H1 (cell line): ENCODE results near the gene PCED1B. TPM values are rescaled to one million over a fixed set of nuclear protein-coding genes. Genes with fewer than 3 reads are reported as not detected.

ENCODE experiments used
- CTCF ChIA-PET: fragments of 300-600 bp; sonication (Branson Sonifier 250); formaldehyde crosslinking; loops from one replicate; lab custom pipeline; 2021; ENCODE audit not compliant: partially characterized antibody; lab: Charles Lee
- POLR2A ChIA-PET: fragments of 300-600 bp; sonication (Branson Sonifier 250); formaldehyde crosslinking; loops from one replicate; lab custom pipeline; 2021; ENCODE audit warnings: inconsistent platforms; ENCODE audit not compliant: partially characterized antibody; lab: Charles Lee
- DNase-seq, 2 experiments: peaks; one replicate each; pipeline versions ENCODE4 v3.0.0 to v3.0.0-alpha.2; 2010 to 2022; ENCODE audit warnings: low spot score in 2 of 2, low read depth in 1 of 2, mixed read lengths in 1 of 2
- FAIRE-seq: peaks from 2 replicates; lab custom pipeline; 2011; peaks lifted over from hg19 to GRCh38; lab: Jason Lieb, UNC
- H2AFZ ChIP-seq: 2 replicates; pipeline ENCODE4 v1.8.1; 2012; ENCODE audit warnings: low read length, inconsistent platforms
- H2AK5ac ChIP-seq: 2 replicates; pipeline ENCODE4 v1.6.1; 2013; ENCODE audit warnings: low read depth, low read length
- H2BK120ac ChIP-seq: replicated peaks from 2 replicates; pipeline ENCODE3; 2013; ENCODE audit warnings: low read depth, low read length, inconsistent platforms
- H2BK12ac ChIP-seq: 2 replicates; pipeline ENCODE4 v1.6.1; 2013; ENCODE audit warnings: low read depth, low read length
- H2BK15ac ChIP-seq: 2 replicates; pipeline ENCODE4 v1.6.1; 2013; ENCODE audit warnings: low read length
- H2BK20ac ChIP-seq: 2 replicates; pipeline ENCODE4 v1.6.1; 2013; ENCODE audit warnings: low read length
- H2BK5ac ChIP-seq: 2 replicates; pipeline ENCODE4 v1.6.1; 2013; ENCODE audit warnings: low read depth, low read length
- H3K14ac ChIP-seq: 2 replicates; pipeline ENCODE4 v1.6.1; 2013; ENCODE audit warnings: inconsistent platforms; ENCODE audit not compliant: insufficient read length
- H3K18ac ChIP-seq: 2 replicates; pipeline ENCODE4 v1.6.1; 2013; ENCODE audit warnings: low read length; ENCODE audit errors: extremely low read depth
- H3K23ac ChIP-seq: 2 replicates; pipeline ENCODE4 v1.6.1; 2013; ENCODE audit warnings: inconsistent platforms; ENCODE audit not compliant: insufficient read length
- H3K23me2 ChIP-seq: 2 replicates; pipeline ENCODE4 v1.6.1; 2013; ENCODE audit warnings: low read depth, low read length
- H3K27ac ChIP-seq: 2 replicates; pipeline ENCODE4 v1.6.1; 2011; ENCODE audit warnings: low read depth, low read length, inconsistent platforms
- H3K27me3 ChIP-seq, 4 experiments: replicated peaks in 1 of 4; 1 replicate in 1 of 4; 2 replicates in 3 of 4; pipeline versions ENCODE4 v1.6.1 to v1.8.1; 2011 to 2013; ENCODE audit warnings: low read length in 3 of 4, mild to moderate bottlenecking in 3 of 4, inconsistent platforms in 2 of 4, mixed read lengths in 2 of 4, moderate library complexity in 1 of 4; ENCODE audit not compliant: control insufficient read depth in 3 of 4, insufficient read depth in 3 of 4; ENCODE audit errors: extremely low read depth in 1 of 4
- H3K36me3 ChIP-seq, 4 experiments: 2 replicates each; pipeline versions ENCODE4 v1.6.1 to v1.8.1; 2011 to 2013; ENCODE audit warnings: mild to moderate bottlenecking in 4 of 4, low read length in 3 of 4, moderate library complexity in 2 of 4, control low read depth in 1 of 4, inconsistent platforms in 1 of 4; ENCODE audit not compliant: insufficient read depth in 4 of 4, control insufficient read depth in 2 of 4
- H3K4ac ChIP-seq: replicated peaks from 2 replicates; pipeline ENCODE3; 2013; ENCODE audit warnings: low read length, low read depth, mixed read lengths, inconsistent platforms; ENCODE audit not compliant: insufficient read length
- H3K4me1 ChIP-seq, 4 experiments: replicated peaks in 1 of 4; 1 replicate in 1 of 4; 2 replicates in 3 of 4; pipeline versions ENCODE4 v1.6.1 to v1.8.1; 2011 to 2013; ENCODE audit warnings: low read length in 3 of 4, inconsistent platforms in 2 of 4, mixed read lengths in 1 of 4; ENCODE audit not compliant: insufficient read depth in 4 of 4, control insufficient read depth in 3 of 4
- H3K4me2 ChIP-seq, 2 experiments: 2 replicates each; pipeline versions ENCODE4 v1.6.1 to v1.8.1; 2011 to 2013; ENCODE audit warnings: low read depth in 2 of 2, low read length in 2 of 2, control low read depth in 1 of 2, inconsistent platforms in 1 of 2, mild to moderate bottlenecking in 1 of 2; ENCODE audit not compliant: insufficient read depth in 1 of 2
- H3K4me3 ChIP-seq, 4 experiments: fragments of 200-600, 300-600 bp in 1 of 4; sonication (generic), shearing (Covaris generic), sonication (Bioruptor Twin) in 1 of 4; 2 replicates each; pipeline versions ENCODE4 v1.5.1 to v1.8.1; 2011 to 2016; ENCODE audit warnings: low read length in 4 of 4, low read depth in 3 of 4, control low read depth in 2 of 4, inconsistent platforms in 2 of 4, mild to moderate bottlenecking in 2 of 4, mixed read lengths in 1 of 4, moderate library complexity in 1 of 4; ENCODE audit not compliant: insufficient read depth in 2 of 4; ENCODE audit errors: extremely low read depth in 1 of 4
- H3K56ac ChIP-seq: replicated peaks from 2 replicates; pipeline ENCODE3; 2013; ENCODE audit warnings: low read depth, mild to moderate bottlenecking, mixed read lengths, low read length, inconsistent platforms; ENCODE audit not compliant: insufficient read length
- H3K79me1 ChIP-seq: 2 replicates; pipeline ENCODE4 v1.6.1; 2013; ENCODE audit warnings: low read depth, low read length, control low read depth
- H3K79me2 ChIP-seq, 2 experiments: 2 replicates each; pipeline versions ENCODE4 v1.6.1 to v1.8.1; 2012 to 2013; ENCODE audit warnings: low read length in 2 of 2, mild to moderate bottlenecking in 2 of 2, inconsistent platforms in 1 of 2; ENCODE audit not compliant: insufficient read depth in 2 of 2, control insufficient read depth in 1 of 2
- H3K9ac ChIP-seq, 4 experiments: replicated peaks in 1 of 4; 1 replicate in 1 of 4; 2 replicates in 3 of 4; pipeline versions ENCODE4 v1.6.1 to v1.8.1; 2011 to 2013; ENCODE audit warnings: low read depth in 3 of 4, low read length in 3 of 4, control low read depth in 2 of 4, mild to moderate bottlenecking in 2 of 4, moderate library complexity in 2 of 4, inconsistent platforms in 1 of 4; ENCODE audit errors: extremely low read depth in 1 of 4
- H3K9me3 ChIP-seq, 2 experiments: 2 replicates each; pipeline versions ENCODE4 v1.6.1 to v1.8.1; 2012 to 2013; ENCODE audit warnings: mild to moderate bottlenecking in 2 of 2, moderate library complexity in 2 of 2, control low read depth in 1 of 2, inconsistent platforms in 1 of 2, low read depth in 1 of 2, low read length in 1 of 2, mixed read lengths in 1 of 2; ENCODE audit not compliant: insufficient read depth in 2 of 2
- H4K20me1 ChIP-seq, 2 experiments: replicated peaks in 1 of 2; 2 replicates each; pipeline versions ENCODE3 to v1.8.1; 2011 to 2013; ENCODE audit warnings: inconsistent platforms in 2 of 2, low read length in 2 of 2, mild to moderate bottlenecking in 1 of 2; ENCODE audit not compliant: insufficient read depth in 2 of 2, control insufficient read depth in 1 of 2
- H4K5ac ChIP-seq: 2 replicates; pipeline ENCODE4 v1.6.1; 2013; ENCODE audit warnings: low read length, low read depth, mixed read lengths, inconsistent platforms; ENCODE audit not compliant: insufficient read length
- H4K8ac ChIP-seq: 2 replicates; pipeline ENCODE4 v1.8.0; 2013; ENCODE audit warnings: mild to moderate bottlenecking, moderate library complexity, low read length, inconsistent platforms; ENCODE audit not compliant: insufficient read depth; ENCODE audit errors: extremely low read depth
- H4K91ac ChIP-seq: replicated peaks from 2 replicates; pipeline ENCODE3; 2013; ENCODE audit warnings: low read length, mixed read lengths, inconsistent platforms; ENCODE audit not compliant: insufficient read length
- BCL11A ChIP-seq, 2 experiments: IDR thresholded peaks; one replicate each; pipeline ENCODE4 v1.6.1; 2011; ENCODE audit warnings: low read depth in 2 of 2, low read length in 2 of 2, mild to moderate bottlenecking in 2 of 2
- TBP ChIP-seq: IDR thresholded peaks from 2 replicates; pipeline ENCODE4 v1.6.1; 2011; ENCODE audit warnings: low read depth, low read length, improper control_type of control experiment
- WGBS, 2 experiments: shearing (Covaris generic) in 1 of 2; methylation state at CpG; one replicate each; pipeline versions ENCODE4 v1.1.6 to v1.1.7; 2013 to 2015; ENCODE audit warnings: low lambda C conversion rate in 2 of 2, mixed read lengths in 2 of 2, inconsistent platforms in 1 of 2, low coverage in 1 of 2, missing lambda C conversion rate in 1 of 2; ENCODE audit not compliant: insufficient replicate concordance in 2 of 2, insufficient coverage in 1 of 2, insufficient read length in 1 of 2; ENCODE audit errors: extremely low coverage in 1 of 2, missing lambda C conversion rate in 1 of 2; 5-methylcytosine and 5-hydroxymethylcytosine counted together
- polyA plus RNA-seq, 7 experiments: library from polyadenylated mRNA; depleted of rRNA in 3 of 7; stranded (reverse) in 5 of 7; unstranded in 2 of 7; fragments of >200 nt in 5 of 7; fragments of 200-250 nt in 2 of 7; gene quantifications; 1 replicate in 5 of 7; 2 replicates in 1 of 7; 4 replicates in 1 of 7; pipeline versions ENCODE4 v1.2.1 to v1.2.3, GENCODE V29; 2011 to 2013; ENCODE audit warnings: missing spikeins in 2 of 7, mixed read lengths in 2 of 7
- total RNA-seq: library from RNA; stranded (reverse); fragmentation: NEBNext Ultra II Directional; extraction: Animal tissue kit (Norgen Biotek cat#: 25700); gene quantifications from 2 replicates; pipeline ENCODE4 v1.2.1, GENCODE V29; 2021
- TF ChIP-seq, protein P1 (sequence below): IDR thresholded peaks from 2 replicates; pipeline ENCODE4 v1.6.1; 2011; ENCODE audit warnings: low read length, improper control_type of control experiment

PCED1B gene
- total and polyA plus RNA-seq, 2 of the 8 experiments (the other 6 are each of a cell fraction or from before 2014, with no cell fraction given), result 4.7 to 5.4 TPM

DNA sequence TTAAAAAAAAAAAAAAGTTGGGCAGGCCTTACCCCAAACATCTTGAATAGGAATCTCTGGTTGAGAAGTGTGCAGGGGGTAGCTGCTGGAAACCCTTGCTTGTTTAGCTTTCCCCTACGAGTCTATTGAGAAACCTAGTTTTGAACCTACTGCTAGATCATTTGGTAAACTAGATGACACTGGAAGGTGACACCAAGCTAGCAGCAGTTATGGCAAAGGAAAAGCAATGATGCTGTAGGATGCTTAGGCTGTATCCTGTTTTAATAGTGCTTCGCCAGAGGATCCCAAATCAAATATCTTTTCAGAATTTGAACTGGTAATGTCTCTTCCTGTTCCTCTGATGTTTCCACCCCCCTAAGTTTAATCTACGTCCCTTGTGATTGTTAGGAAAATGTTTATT, 5.5 kb upstream of the PCED1B start:
- Histone ChIP-seq H3K18ac (no peak overlapping the region), H3K9ac (no peak overlapping the region), H3K4me1 (peaks cover 0 to 3% (median 2%) of the 10 kb centered on the region in 4 experiments; a peak in 5 of 7 replicates), H2BK5ac (no peak overlapping the region), H3K14ac (no peak overlapping the region), H4K20me1 (no peaks in the 10 kb centered on the region), H3K23me2 (no peaks in the 10 kb centered on the region; the same call in 1 of the 2 replicates), H2AFZ (no peak overlapping the region), H2BK120ac (no peak overlapping the region), H4K5ac (no peak overlapping the region), H3K23ac (no peak overlapping the region), H3K4me2 (no peak overlapping the region), H3K36me3 (no peaks in the 10 kb centered on the region), H2BK15ac (no peak overlapping the region), H3K4me3 (no peak overlapping the region), H3K56ac (no peak overlapping the region), H2BK20ac (no peak overlapping the region), H3K27me3 (peaks cover 0 to 12% (median 7%) of the 10 kb centered on the region in 4 experiments; a peak in 3 of 7 replicates), H3K27ac (no peak overlapping the region), H3K9me3 (no peaks in the 10 kb centered on the region), H3K4ac (no peak overlapping the region), H4K91ac (no peak overlapping the region), H2AK5ac (no peak overlapping the region), H3K79me2 (no peaks in the 10 kb centered on the region), H3K79me1 (no peaks in the 10 kb centered on the region), H4K8ac (no peak overlapping the region), H2BK12ac (no peak overlapping the region)
- no peak for TF ChIP-seq BCL11A (IDR thresholded peaks at IDR 0.05; ENCODE audit: low read depth in 2 of 2, low read length in 2 of 2)
- TF ChIP-seq, protein P1, sequence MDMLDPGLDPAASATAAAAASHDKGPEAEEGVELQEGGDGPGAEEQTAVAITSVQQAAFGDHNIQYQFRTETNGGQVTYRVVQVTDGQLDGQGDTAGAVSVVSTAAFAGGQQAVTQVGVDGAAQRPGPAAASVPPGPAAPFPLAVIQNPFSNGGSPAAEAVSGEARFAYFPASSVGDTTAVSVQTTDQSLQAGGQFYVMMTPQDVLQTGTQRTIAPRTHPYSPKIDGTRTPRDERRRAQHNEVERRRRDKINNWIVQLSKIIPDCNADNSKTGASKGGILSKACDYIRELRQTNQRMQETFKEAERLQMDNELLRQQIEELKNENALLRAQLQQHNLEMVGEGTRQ, result no peak
- TF ChIP-seq TBP, result no peak
- ChIA-PET CTCF (interaction anchor here (0.6 to 4.6 kb wide), 4 partner anchors 10 to 563 kb away, joined by 3 to 41 read pairs (median 4); no protein-coding TSS in a partner anchor), POLR2A (interaction anchor here (0.6 kb wide), 2 partner anchors 13 to 236 kb away, joined by 3 read pairs; no protein-coding TSS in a partner anchor)
- DNase-seq, result no peak
- no peak for FAIRE-seq
- 83% methylated on average over 3 of the region's 3 CpGs; no CpG with 5 or more reads in 1 of the 2 experiments for WGBS, 2 experiments
